Measurements from ENCODE around the gene WASF2. TPM values are rescaled to one million over a fixed set of nuclear protein-coding genes. Genes with fewer than 3 reads are reported as not detected.

The WASF2 gene
- total and polyA plus RNA-seq, 2 of the 8 experiments (the other 6 are each of a cell fraction or from before 2014, with no cell fraction given): 32.1 to 86.6 TPM

DNA sequence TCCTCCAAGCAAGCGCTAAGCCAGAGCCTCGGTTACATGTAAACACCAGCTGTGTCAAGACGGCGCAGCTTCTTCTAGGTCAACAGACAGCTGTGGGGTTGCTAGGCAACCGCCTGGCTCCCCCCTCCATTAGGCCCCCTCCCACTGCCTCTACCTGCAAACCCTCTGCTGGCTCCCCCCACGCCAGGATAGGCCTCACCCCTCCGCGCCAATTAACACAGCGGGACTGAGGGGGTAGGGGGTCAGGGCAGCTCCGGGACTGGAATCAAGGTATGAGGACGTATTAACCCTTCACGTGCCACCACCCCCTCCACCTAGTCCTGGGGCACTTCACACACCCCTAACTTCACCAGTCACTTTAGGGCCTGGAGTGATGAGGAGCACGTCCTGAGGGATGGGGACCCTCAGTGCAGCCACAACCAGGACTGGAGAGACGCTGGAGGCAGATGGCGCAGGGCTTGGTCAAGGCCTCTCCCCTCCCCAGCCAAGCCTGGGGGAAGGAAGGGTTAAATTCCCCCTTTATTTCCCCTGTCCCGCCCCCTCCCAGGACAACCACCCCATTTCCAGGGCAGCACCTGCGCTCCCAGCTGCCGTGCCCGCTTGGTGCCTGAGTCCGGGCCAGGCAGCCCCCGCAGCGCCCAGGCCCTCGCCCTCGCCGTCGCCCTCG, 37.4 kb upstream of the WASF2 start (continued):
- TF ChIP-seq HDAC6 (IDR thresholded peaks at IDR 0.05; ENCODE audit: low read depth, low read length) (no peak), EGR1 (IDR thresholded peaks at IDR 0.05; ENCODE audit: borderline replicate concordance, low read depth, low read length) (no peak), NRF1 (IDR thresholded peaks at IDR 0.05; ENCODE audit: low read depth, low read length) (no peak), SP2 (IDR thresholded peaks at IDR 0.05; ENCODE audit: low read length) (no peak), CEBPB (IDR thresholded peaks at IDR 0.05; ENCODE audit: low read depth, low read length) (no peak), KDM4A (IDR thresholded peaks at IDR 0.05; ENCODE audit: low read depth, low read length, severe bottlenecking) (no peak), EZH2 (IDR thresholded peaks at IDR 0.05; ENCODE audit: low read depth, low read length, severe bottlenecking) (no peak), SAP30 (IDR thresholded peaks at IDR 0.05; ENCODE audit: insufficient read depth, insufficient replicate concordance, low read length) (peak; percentile 90), ASH2L (IDR thresholded peaks at IDR 0.05; ENCODE audit: low read length) (peak; percentile 51), RFX5 (IDR thresholded peaks at IDR 0.05; ENCODE audit: borderline replicate concordance, low read depth, low read length) (no peak), CTBP2 (IDR thresholded peaks at IDR 0.05; ENCODE audit: borderline replicate concordance, insufficient read depth, insufficient read length, low read length) (peak; percentile 83), POLR2AphosphoS5 (IDR thresholded peaks at IDR 0.05; ENCODE audit: low read depth, low read length) (no peak), GABPA (IDR thresholded peaks at IDR 0.05; ENCODE audit: borderline replicate concordance, insufficient read depth, low read length) (no peak; the same call in 1 of the 2 replicates), CBX8 (IDR thresholded peaks at IDR 0.05; ENCODE audit: borderline replicate concordance, low read depth, low read length) (no peak), PHF8 (conservative IDR thresholded peaks at IDR 0.05; ENCODE audit: low read depth, low read length) (no peak), CREB1 (IDR thresholded peaks at IDR 0.05) (peak; percentile 61), HDAC2 (IDR thresholded peaks at IDR 0.05; ENCODE audit: borderline replicate concordance in 1 of 2, low read depth in 2 of 2, low read length in 2 of 2) (peak; percentile 79 to 89; a peak in 2 of 4 replicates), TCF12 (IDR thresholded peaks at IDR 0.05; ENCODE audit: low read depth, low read length) (peak; percentile 86; the same call in 1 of the 2 replicates), ZNF274 (IDR thresholded peaks at IDR 0.05; ENCODE audit: borderline replicate concordance, extremely low read depth, low read length) (no peak), RBBP5 (IDR thresholded peaks at IDR 0.05; ENCODE audit: borderline replicate concordance, low read depth, low read length) (0 out of 2 replicates have a peak, but pooled peaks have one; percentile 71), RAD21 (IDR thresholded peaks at IDR 0.05 in 1 of 2, conservative IDR thresholded peaks at IDR 0.05 in 1 of 2; ENCODE audit: low read depth in 2 of 2, low read length in 2 of 2) (no peak; a peak in 2 of 4 replicates)
- TF ChIP-seq, protein P1, sequence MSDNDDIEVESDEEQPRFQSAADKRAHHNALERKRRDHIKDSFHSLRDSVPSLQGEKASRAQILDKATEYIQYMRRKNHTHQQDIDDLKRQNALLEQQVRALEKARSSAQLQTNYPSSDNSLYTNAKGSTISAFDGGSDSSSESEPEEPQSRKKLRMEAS (IDR thresholded peaks at IDR 0.05): peak; percentile 68
- TF ChIP-seq, protein P2, sequence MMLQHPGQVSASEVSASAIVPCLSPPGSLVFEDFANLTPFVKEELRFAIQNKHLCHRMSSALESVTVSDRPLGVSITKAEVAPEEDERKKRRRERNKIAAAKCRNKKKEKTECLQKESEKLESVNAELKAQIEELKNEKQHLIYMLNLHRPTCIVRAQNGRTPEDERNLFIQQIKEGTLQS (IDR thresholded peaks at IDR 0.05; ENCODE audit: insufficient read depth, low read depth, low read length): no peak

Data from H1 (cell line).